Measurements from ENCODE around the gene PDZRN4.

Gene PDZRN4

GRCh38 chr12:41532072-41532471, 344.0 kb downstream of the PDZRN4 start:
- Histone ChIP-seq H2BK12ac (ENCODE audit: low read length) (no peak overlapping the region), H3K4ac (ENCODE audit: low read depth, low read length) (no peak overlapping the region), H3K27ac (ENCODE audit: low read depth, low read length) (no peak overlapping the region), H3K79me1 (ENCODE audit: low read length) (no peaks in the 10 kb centered on the region), H2BK120ac (ENCODE audit: insufficient read depth, low read length, poor library complexity) (no peak overlapping the region), H3K18ac (ENCODE audit: low read length) (no peak overlapping the region), H3K9ac (ENCODE audit: low read length) (no peak overlapping the region), H4K8ac (ENCODE audit: low read depth, low read length) (no peak overlapping the region), H3K14ac (ENCODE audit: low read length) (no peak overlapping the region), H3K4me1 (ENCODE audit: control insufficient read depth in 1 of 2, insufficient read depth in 2 of 2, low read length in 2 of 2) (no peaks in the 10 kb centered on the region), H3K4me2 (ENCODE audit: low read length) (no peak overlapping the region), H3K79me2 (ENCODE audit: control insufficient read depth, insufficient read depth, low read length, poor library complexity) (no peaks in the 10 kb centered on the region), H3K9me3 (ENCODE audit: insufficient read depth, low read depth, low read length) (no peaks in the 10 kb centered on the region), H3K36me3 (ENCODE audit: control insufficient read depth in 1 of 2, insufficient read depth in 2 of 2, low read length in 2 of 2) (no peaks in the 10 kb centered on the region), H3K27me3 (ENCODE audit: insufficient read depth, low read length) (no peaks in the 10 kb centered on the region), H2AK5ac (ENCODE audit: low read length) (no peak overlapping the region), H4K12ac (ENCODE audit: low read depth, low read length) (no peak overlapping the region), H3K4me3 (ENCODE audit: low read depth, low read length) (no peak overlapping the region), H4K91ac (ENCODE audit: low read depth, low read length) (no peak overlapping the region), H2BK5ac (ENCODE audit: low read depth, low read length, poor library complexity) (no peak overlapping the region), H2AFZ (ENCODE audit: insufficient read depth, low read length, poor library complexity) (no peak overlapping the region), H3K23ac (ENCODE audit: low read length) (no peak overlapping the region)
- DNase-seq: no peak
- WGBS (ENCODE audit: extremely low coverage, insufficient coverage, insufficient read length): no CpG with 5 or more reads among the region's 2 CpGs

GRCh38 chr12:41536813-41537490, 348.8 kb downstream of the PDZRN4 start:
- Histone ChIP-seq H3K27ac (ENCODE audit: low read depth, low read length) (no peak overlapping the region), H3K9me3 (ENCODE audit: insufficient read depth, low read depth, low read length) (no peaks in the 10 kb centered on the region), H3K4me1 (ENCODE audit: control insufficient read depth in 1 of 2, insufficient read depth in 2 of 2, low read length in 2 of 2) (no peaks in the 10 kb centered on the region), H3K14ac (ENCODE audit: low read length) (no peak overlapping the region), H3K79me2 (ENCODE audit: control insufficient read depth, insufficient read depth, low read length, poor library complexity) (no peaks in the 10 kb centered on the region), H4K12ac (ENCODE audit: low read depth, low read length) (no peak overlapping the region), H2AK5ac (ENCODE audit: low read length) (no peak overlapping the region), H4K8ac (ENCODE audit: low read depth, low read length) (no peak overlapping the region), H3K79me1 (ENCODE audit: low read length) (no peaks in the 10 kb centered on the region), H3K23ac (ENCODE audit: low read length) (no peak overlapping the region), H4K91ac (ENCODE audit: low read depth, low read length) (no peak overlapping the region), H3K18ac (ENCODE audit: low read length) (no peak overlapping the region), H3K4me2 (ENCODE audit: low read length) (no peak overlapping the region), H2BK120ac (ENCODE audit: insufficient read depth, low read length, poor library complexity) (no peak overlapping the region), H2AFZ (ENCODE audit: insufficient read depth, low read length, poor library complexity) (no peak overlapping the region), H3K4ac (ENCODE audit: low read depth, low read length) (no peak overlapping the region), H2BK12ac (ENCODE audit: low read length) (no peak overlapping the region), H2BK5ac (ENCODE audit: low read depth, low read length, poor library complexity) (no peak overlapping the region), H3K36me3 (ENCODE audit: control insufficient read depth in 1 of 2, insufficient read depth in 2 of 2, low read length in 2 of 2) (no peaks in the 10 kb centered on the region), H3K4me3 (ENCODE audit: low read depth, low read length) (no peak overlapping the region), H3K9ac (ENCODE audit: low read length) (no peak overlapping the region), H3K27me3 (ENCODE audit: insufficient read depth, low read length) (no peaks in the 10 kb centered on the region)
- WGBS (ENCODE audit: extremely low coverage, insufficient coverage, insufficient read length): no CpG with 5 or more reads among the region's 4 CpGs
- no peak for DNase-seq

- no peaks in the 10 kb centered on the region for H3K36me3 ChIP-seq (ENCODE audit: control insufficient read depth in 1 of 2, insufficient read depth in 2 of 2, low read length in 2 of 2)
- no peak overlapping the region for H3K4me3 ChIP-seq (ENCODE audit: low read depth, low read length)
- no peaks in the 10 kb centered on the region for H3K27me3 ChIP-seq (ENCODE audit: insufficient read depth, low read length)
- no peaks in the 10 kb centered on the region for H3K4me1 ChIP-seq (ENCODE audit: control insufficient read depth in 1 of 2, insufficient read depth in 2 of 2, low read length in 2 of 2)
- H2AFZ ChIP-seq (ENCODE audit: insufficient read depth, low read length, poor library complexity): no peak overlapping the region
- no peaks in the 10 kb centered on the region for H3K79me2 ChIP-seq (ENCODE audit: control insufficient read depth, insufficient read depth, low read length, poor library complexity)
- H3K9me3 ChIP-seq (ENCODE audit: insufficient read depth, low read depth, low read length): no peaks in the 10 kb centered on the region
- no peak overlapping the region for H4K8ac ChIP-seq (ENCODE audit: low read depth, low read length)
- H2BK120ac ChIP-seq (ENCODE audit: insufficient read depth, low read length, poor library complexity): no peak overlapping the region
- no peak overlapping the region for H3K18ac ChIP-seq (ENCODE audit: low read length)
- H4K12ac ChIP-seq (ENCODE audit: low read depth, low read length): no peak overlapping the region
- H3K4ac ChIP-seq (ENCODE audit: low read depth, low read length): no peak overlapping the region
- H3K9ac ChIP-seq (ENCODE audit: low read length): no peak overlapping the region
- H2AK5ac ChIP-seq (ENCODE audit: low read length): no peak overlapping the region
- no peak overlapping the region for H3K23ac ChIP-seq (ENCODE audit: low read length)
- H3K4me2 ChIP-seq (ENCODE audit: low read length): no peak overlapping the region
- H2BK5ac ChIP-seq (ENCODE audit: low read depth, low read length, poor library complexity): no peak overlapping the region
- no peaks in the 10 kb centered on the region for H3K79me1 ChIP-seq (ENCODE audit: low read length)
- no peak overlapping the region for H3K14ac ChIP-seq (ENCODE audit: low read length)
- DNase-seq: no peak
- no peak overlapping the region for H4K91ac ChIP-seq (ENCODE audit: low read depth, low read length)
- H2BK12ac ChIP-seq (ENCODE audit: low read length): no peak overlapping the region
- WGBS (ENCODE audit: extremely low coverage, insufficient coverage, insufficient read length): no CpG with 5 or more reads among the region's 1 CpG
- H3K27ac ChIP-seq (ENCODE audit: low read depth, low read length): no peak overlapping the region
These were observed 349.4 kb downstream of the PDZRN4 start for GRCh38 chr12:41537522-41537921.

GRCh38 chr12:41545761-41546160, 357.6 kb downstream of the PDZRN4 start:
- no peak overlapping the region for H3K4me2 ChIP-seq (ENCODE audit: low read length)
- H3K23ac ChIP-seq (ENCODE audit: low read length): no peak overlapping the region
- no peaks in the 10 kb centered on the region for H3K36me3 ChIP-seq (ENCODE audit: control insufficient read depth in 1 of 2, insufficient read depth in 2 of 2, low read length in 2 of 2)
- no peak overlapping the region for H4K8ac ChIP-seq (ENCODE audit: low read depth, low read length)
- H3K4me1 ChIP-seq (ENCODE audit: control insufficient read depth in 1 of 2, insufficient read depth in 2 of 2, low read length in 2 of 2): no peaks in the 10 kb centered on the region
- WGBS (ENCODE audit: extremely low coverage, insufficient coverage, insufficient read length): no CpG with 5 or more reads among the region's 6 CpGs
- H2AFZ ChIP-seq (ENCODE audit: insufficient read depth, low read length, poor library complexity): no peak overlapping the region
- H2BK12ac ChIP-seq (ENCODE audit: low read length): no peak overlapping the region
- H2BK5ac ChIP-seq (ENCODE audit: low read depth, low read length, poor library complexity): no peak overlapping the region
- no peak overlapping the region for H3K14ac ChIP-seq (ENCODE audit: low read length)
- H3K27ac ChIP-seq (ENCODE audit: low read depth, low read length): no peak overlapping the region
- no peak overlapping the region for H2AK5ac ChIP-seq (ENCODE audit: low read length)
- H4K91ac ChIP-seq (ENCODE audit: low read depth, low read length): no peak overlapping the region
- H3K4ac ChIP-seq (ENCODE audit: low read depth, low read length): no peak overlapping the region
- H3K79me1 ChIP-seq (ENCODE audit: low read length): no peaks in the 10 kb centered on the region
- no peak overlapping the region for H3K18ac ChIP-seq (ENCODE audit: low read length)
- H3K9ac ChIP-seq (ENCODE audit: low read length): no peak overlapping the region
- no peaks in the 10 kb centered on the region for H3K79me2 ChIP-seq (ENCODE audit: control insufficient read depth, insufficient read depth, low read length, poor library complexity)
- H4K12ac ChIP-seq (ENCODE audit: low read depth, low read length): no peak overlapping the region
- no peak overlapping the region for H2BK120ac ChIP-seq (ENCODE audit: insufficient read depth, low read length, poor library complexity)
- H3K4me3 ChIP-seq (ENCODE audit: low read depth, low read length): no peak overlapping the region
- no peaks in the 10 kb centered on the region for H3K9me3 ChIP-seq (ENCODE audit: insufficient read depth, low read depth, low read length)
- no peaks in the 10 kb centered on the region for H3K27me3 ChIP-seq (ENCODE audit: insufficient read depth, low read length)
- no peak for DNase-seq

Data from trophoblast cell (in vitro differentiated cells and primary cell).